ENCODE measurements around the gene NOD2.

The NOD2 gene

GRCh38 chr16:50718061-50718760 lies 24.8 kb downstream of the NOD2 start:
- DNase-seq: no peak

DNA sequence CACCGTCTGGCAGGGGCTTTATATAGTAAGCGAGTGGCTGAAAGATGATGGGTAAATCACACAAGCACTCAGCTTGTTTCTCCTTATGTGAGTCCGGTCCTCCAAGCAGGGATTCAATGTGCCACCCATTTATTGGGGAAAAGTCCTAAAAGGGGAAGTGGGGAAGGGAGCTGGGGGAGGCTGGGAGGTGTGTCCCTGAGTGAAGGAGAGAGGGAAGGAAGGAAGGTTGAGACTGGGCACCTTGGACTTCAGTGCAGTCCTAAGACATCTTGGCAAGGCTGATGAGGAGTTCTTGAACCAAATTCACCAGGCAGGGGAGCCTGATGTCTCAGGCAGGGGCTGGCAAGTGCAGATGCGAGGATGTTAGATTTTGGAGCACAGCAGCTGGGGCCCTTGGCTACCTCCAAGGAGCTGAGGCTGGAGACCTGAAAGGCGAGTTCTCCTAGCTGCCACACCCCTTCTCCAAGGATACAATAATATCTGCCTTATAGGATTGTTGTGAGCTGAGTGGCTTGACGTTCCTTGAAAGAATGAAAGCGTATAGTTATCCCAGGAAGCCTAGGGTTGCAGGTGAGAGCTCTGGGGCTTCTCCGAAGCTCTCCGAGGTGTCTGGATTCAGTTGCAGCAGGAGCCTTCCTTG lies 25.5 kb downstream of the NOD2 start:
- no peak for DNase-seq

GRCh38 chr16:50719401-50720337 lies 26.3 kb downstream of the NOD2 start:
- no peak for DNase-seq

DNA sequence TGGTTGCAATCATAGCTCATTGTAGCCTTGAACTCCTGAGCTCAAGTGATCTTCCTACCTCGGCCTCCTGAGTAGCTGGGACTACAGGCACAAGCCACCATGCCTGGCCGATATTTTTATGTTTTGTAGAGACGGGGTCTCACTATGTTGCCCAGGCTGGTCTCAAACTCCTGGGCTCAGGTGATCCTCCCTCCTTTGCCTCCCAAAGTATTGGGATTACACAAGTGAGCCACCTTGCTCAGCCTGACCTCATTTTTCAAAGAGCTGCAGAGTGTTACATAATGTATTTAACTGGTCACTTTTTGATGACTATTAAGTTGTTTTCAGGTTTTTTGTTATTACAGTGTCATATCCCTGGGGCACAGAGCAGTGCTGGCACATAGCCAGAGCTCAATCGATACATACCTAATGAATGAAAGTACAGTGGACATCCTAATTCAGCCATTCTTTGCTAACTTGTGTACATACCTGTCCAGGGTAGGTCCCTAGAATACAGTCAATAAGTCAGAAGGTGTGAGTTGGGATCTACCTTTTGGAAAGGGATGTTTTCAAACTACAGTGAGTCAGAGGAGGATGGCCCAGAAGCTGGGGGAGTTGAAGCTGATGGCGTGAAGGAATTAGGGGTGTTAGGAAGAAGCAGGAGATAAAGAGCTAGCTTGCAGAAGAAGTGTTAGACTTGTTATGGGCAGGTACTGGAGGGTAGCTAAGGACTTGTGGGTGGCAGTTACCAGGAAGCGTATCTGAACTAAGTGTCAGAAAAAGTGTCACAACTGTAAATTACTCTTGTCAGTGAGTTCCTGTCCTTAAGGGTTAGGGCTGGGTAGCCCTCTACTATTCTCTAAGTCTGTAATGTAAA lies 28.4 kb downstream of the NOD2 start:
- no peak for DNase-seq

- no peak for DNase-seq
Measured at GRCh38 chr16:50722405-50722737, 29.0 kb downstream of the NOD2 start.

DNA sequence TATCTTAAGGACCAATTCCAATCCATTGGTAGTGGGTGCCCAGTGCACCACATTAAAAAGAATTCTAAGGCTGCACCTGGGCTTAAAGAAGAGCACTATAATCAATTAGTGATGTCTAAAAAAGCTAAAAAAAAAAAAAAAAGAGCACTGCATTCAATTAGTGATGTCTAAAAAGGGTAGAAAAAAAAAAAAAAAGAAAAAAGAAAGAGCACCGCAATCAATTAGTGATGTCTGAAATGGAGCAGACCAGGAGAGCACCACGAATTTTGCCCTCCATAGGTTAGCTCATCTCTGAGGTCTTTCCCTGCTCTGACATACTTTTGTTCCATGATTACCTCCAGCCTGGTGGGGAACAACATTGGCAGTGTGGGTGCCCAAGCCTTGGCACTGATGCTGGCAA lies 29.6 kb downstream of the NOD2 start:
- DNase-seq: no peak

DNA sequence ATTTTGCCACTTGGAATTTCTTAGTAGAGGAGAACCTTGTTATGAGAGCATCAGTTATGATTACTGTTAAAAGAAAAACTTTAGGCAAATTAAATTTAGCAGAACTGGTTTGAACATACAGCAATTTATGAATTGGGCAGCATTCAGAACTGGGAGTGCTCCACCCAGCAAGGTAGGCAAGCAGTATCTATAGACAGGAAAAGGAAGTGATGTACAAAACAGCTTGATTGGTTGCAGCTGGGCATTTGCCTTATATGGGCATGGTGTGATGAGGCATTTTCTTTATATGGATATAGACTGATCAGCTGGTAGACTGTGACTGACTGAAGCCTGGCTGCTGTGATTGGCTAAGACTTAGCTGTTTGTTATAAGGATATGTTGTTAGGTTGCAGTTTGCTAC lies 30.9 kb downstream of the NOD2 start:
- no peak for DNase-seq

GRCh38 chr16:50731130-50731988 lies 38.0 kb downstream of the NOD2 start:
- DNase-seq: no peak

GRCh38 chr16:50731989-50732832 lies 38.8 kb downstream of the NOD2 start:
- DNase-seq: no peak

- DNase-seq: no peak
Measured at GRCh38 chr16:50733468-50733867, 40.1 kb downstream of the NOD2 start.

- DNase-seq: no peak
Measured at GRCh38 chr16:50735629-50736122, 42.3 kb downstream of the NOD2 start.

DNA sequence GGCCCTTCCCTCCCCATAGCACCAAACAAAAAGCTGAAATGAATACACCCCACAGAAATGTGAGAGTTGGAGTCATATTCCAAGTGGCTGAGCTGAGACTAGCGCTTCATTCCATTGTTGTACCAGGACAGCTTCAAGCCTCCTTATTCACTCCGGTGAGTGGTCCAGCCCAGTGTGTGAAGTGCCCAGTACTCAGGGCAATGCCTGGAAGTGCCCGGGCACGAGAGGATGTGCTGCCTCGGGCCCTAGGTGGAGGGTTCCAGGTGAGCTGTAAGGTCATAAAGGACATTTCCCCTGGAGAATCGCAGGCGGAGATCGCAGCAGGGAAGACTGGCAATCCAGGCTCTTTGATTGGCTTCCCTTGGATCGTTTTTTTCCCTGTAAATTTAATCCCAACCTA lies 43.0 kb downstream of the NOD2 start:
- DNase-seq: no peak

- DNase-seq: no peak
Measured at GRCh38 chr16:50737420-50737959, 44.1 kb downstream of the NOD2 start.

DNA sequence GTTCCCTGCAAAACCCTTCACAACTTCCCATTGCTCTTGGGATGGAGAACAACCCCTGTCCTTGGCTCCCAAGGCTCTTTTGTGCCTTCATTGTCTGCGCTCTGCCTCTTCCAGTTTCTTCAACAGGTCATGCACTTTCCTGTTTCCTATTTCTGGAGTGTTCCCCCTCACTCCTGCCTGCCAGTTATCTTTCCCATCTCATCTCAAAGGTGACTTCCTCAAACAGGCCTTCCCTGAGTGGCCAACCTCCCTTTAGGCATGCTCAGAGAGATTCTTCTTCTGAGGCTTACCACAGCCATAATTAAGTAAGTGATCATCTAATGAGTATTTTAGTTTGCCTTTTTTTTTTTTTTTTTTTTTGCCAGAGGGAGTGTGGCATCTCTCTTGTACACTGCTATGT lies 45.6 kb downstream of the NOD2 start:
- no peak for DNase-seq

DNA sequence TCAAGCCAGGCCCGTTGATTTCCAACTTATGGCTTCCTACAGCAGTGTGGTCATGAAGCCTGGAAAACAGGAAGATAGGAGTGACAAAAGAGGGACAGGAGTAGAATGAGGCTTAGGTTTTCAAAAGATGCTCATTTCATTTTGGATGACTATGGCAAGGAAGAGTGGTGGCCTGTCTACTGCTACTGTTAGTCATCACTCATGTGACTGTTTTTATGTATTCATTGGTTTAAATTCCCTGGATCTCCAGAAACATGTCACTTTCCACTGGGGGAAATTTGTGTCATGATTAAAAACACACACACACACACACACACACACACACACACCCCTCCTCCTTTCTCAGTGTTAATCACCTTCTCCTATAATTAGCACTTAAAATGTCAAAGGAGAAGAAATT lies 47.3 kb downstream of the NOD2 start:
- no peak for DNase-seq

- DNase-seq: no peak
Measured at GRCh38 chr16:50741225-50741780, 47.9 kb downstream of the NOD2 start.

GRCh38 chr16:50741781-50742575 lies 48.6 kb downstream of the NOD2 start, which contains the start of gene CYLD:
TSS of gene CYLD (plus strand) at chr16:50742086. CDS start at chr16:50749699, 7,613 bp downstream.
- DNase-seq: peak; percentile 93 to 100 (median 98)

- peak in 7 of 14 donors; percentile 20 to 68 (median 46) for DNase-seq
Measured at GRCh38 chr16:50742576-50743200, 49.3 kb downstream of the NOD2 start.
